ENCODE data around the gene FAM120AOS. TPM values are rescaled to one million over a fixed set of nuclear protein-coding genes. Genes with fewer than 3 reads are reported as not detected.

The FAM120AOS gene
- total RNA-seq (48.1 and 56.0 TPM in 2 replicates), polyA plus RNA-seq (62.4 and 62.8 TPM in 2 replicates)

DNA sequence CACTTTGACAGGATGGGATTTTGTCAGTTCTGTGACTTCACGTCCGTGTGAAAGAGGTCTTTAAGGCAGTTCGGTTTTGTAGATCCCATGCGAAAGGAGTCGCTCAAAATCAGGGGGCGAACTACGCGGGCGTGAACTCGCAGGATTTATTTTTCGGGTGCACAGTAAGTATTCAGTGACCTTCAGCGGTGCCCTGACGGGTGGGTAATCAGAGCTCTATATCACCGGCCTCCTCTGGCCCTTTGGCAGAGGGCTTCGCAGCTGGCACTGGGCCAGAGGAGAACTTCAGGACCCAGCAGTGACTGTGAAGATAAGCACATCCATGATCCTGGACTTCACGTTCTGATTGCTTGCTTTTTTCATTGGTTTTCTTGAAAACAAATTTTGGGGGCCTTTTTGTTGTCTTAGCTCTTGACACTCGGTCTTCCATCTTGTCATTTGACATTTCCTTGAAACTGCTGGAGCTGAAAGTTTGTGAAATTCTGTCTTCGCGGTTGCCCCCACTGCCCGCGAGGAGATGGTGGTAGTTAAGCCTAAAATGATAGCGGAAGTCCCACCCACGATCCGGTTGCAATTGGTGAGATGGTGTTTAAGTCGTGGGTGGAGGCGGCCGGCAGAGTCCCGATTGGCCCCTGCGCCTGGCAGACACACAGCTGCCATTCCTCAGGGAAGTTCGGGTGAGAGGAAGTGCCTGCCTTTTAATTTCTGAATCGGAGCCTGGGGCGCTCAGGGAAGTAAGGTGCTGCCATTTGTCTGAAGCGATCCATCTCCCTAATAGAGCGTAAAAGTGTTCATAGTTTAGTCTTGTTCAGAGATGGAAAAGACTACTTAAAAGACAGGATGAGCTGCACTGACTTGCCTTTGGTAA, at the start of gene FAM120AOS:
Gene FAM120AOS, minus strand, starts transcription at position 535 of the 868 bp plus-strand sequence. CDS start 872 bp downstream, outside the sequence.
- Histone ChIP-seq H3K9me3 (ENCODE audit: low read depth) (no peaks in the 10 kb centered on the region), H3K27ac (peak within 1 kb of the TSS; percentile 85), H3K4me3 (peak within 1 kb of the TSS; percentile 75), H3K4me1 (ENCODE audit: insufficient read depth) (peaks cover 39% of the 10 kb centered on the region), H3K4me2 (peak within 1 kb of the TSS; percentile 95), H2AFZ (peak within 1 kb of the TSS; percentile 37), H3K9me2 (replicated peaks; ENCODE audit: insufficient read depth) (no peaks in the 10 kb centered on the region), H3K36me3 (replicated peaks; ENCODE audit: insufficient read depth, low read depth) (no peaks in the 10 kb centered on the region), H4K20me1 (ENCODE audit: insufficient read depth, poor library complexity, severe bottlenecking) (peaks cover 5% of the 10 kb centered on the region), H3K27me3 (no peaks in the 10 kb centered on the region), H3K79me2 (peaks cover 85% of the 10 kb centered on the region)
- TF ChIP-seq EZH2phosphoT487 (IDR thresholded peaks at IDR 0.05; ENCODE audit: low read depth, severe bottlenecking, unreplicated experiment), result no peak
- TF ChIP-seq EZH2 (IDR thresholded peaks at IDR 0.05; ENCODE audit: borderline replicate concordance), result no peak
- TF ChIP-seq, protein P1, sequence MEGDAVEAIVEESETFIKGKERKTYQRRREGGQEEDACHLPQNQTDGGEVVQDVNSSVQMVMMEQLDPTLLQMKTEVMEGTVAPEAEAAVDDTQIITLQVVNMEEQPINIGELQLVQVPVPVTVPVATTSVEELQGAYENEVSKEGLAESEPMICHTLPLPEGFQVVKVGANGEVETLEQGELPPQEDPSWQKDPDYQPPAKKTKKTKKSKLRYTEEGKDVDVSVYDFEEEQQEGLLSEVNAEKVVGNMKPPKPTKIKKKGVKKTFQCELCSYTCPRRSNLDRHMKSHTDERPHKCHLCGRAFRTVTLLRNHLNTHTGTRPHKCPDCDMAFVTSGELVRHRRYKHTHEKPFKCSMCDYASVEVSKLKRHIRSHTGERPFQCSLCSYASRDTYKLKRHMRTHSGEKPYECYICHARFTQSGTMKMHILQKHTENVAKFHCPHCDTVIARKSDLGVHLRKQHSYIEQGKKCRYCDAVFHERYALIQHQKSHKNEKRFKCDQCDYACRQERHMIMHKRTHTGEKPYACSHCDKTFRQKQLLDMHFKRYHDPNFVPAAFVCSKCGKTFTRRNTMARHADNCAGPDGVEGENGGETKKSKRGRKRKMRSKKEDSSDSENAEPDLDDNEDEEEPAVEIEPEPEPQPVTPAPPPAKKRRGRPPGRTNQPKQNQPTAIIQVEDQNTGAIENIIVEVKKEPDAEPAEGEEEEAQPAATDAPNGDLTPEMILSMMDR (IDR thresholded peaks at IDR 0.05; ENCODE audit: poor library complexity), result no peak
- peak; percentile 94 for DNase-seq (ENCODE audit: low spot score)
- WGBS (ENCODE audit: low lambda C conversion rate, missing lambda C conversion rate), result 2% methylated on average over 34 of the region's 34 CpGs

GRCh38 chr9:93501406-93501805, 48.0 kb upstream of the FAM120AOS start:
- Histone ChIP-seq H3K79me2 (peaks cover 47% of the 10 kb centered on the region), H3K36me3 (replicated peaks; ENCODE audit: insufficient read depth, low read depth) (no peaks in the 10 kb centered on the region), H2AFZ (no peak overlapping the region), H3K4me3 (no peak overlapping the region), H3K4me2 (peak overlapping the region; percentile 41), H3K9me3 (ENCODE audit: low read depth) (no peaks in the 10 kb centered on the region), H4K20me1 (ENCODE audit: insufficient read depth, poor library complexity, severe bottlenecking) (peaks cover 3% of the 10 kb centered on the region), H3K4me1 (ENCODE audit: insufficient read depth) (peaks cover 4% of the 10 kb centered on the region), H3K27ac (peak overlapping the region; percentile 0), H3K9me2 (replicated peaks; ENCODE audit: insufficient read depth) (no peaks in the 10 kb centered on the region), H3K27me3 (no peaks in the 10 kb centered on the region)
- TF ChIP-seq, protein P1 (IDR thresholded peaks at IDR 0.05; ENCODE audit: poor library complexity), result no peak
- TF ChIP-seq EZH2phosphoT487 (IDR thresholded peaks at IDR 0.05; ENCODE audit: low read depth, severe bottlenecking, unreplicated experiment), result no peak
- no peak for TF ChIP-seq EZH2 (IDR thresholded peaks at IDR 0.05; ENCODE audit: borderline replicate concordance)
- WGBS (ENCODE audit: low lambda C conversion rate, missing lambda C conversion rate), result 86% methylated on average over 4 of the region's 4 CpGs
- no peak for DNase-seq (ENCODE audit: low spot score)

GRCh38 chr9:93500571-93501298, 47.4 kb upstream of the FAM120AOS start:
- Histone ChIP-seq H3K27me3 (no peaks in the 10 kb centered on the region), H4K20me1 (ENCODE audit: insufficient read depth, poor library complexity, severe bottlenecking) (peaks cover 3% of the 10 kb centered on the region), H3K9me2 (replicated peaks; ENCODE audit: insufficient read depth) (no peaks in the 10 kb centered on the region), H3K4me3 (no peak overlapping the region), H3K36me3 (replicated peaks; ENCODE audit: insufficient read depth, low read depth) (no peaks in the 10 kb centered on the region), H3K27ac (no peak overlapping the region), H3K9me3 (ENCODE audit: low read depth) (no peaks in the 10 kb centered on the region), H3K4me1 (ENCODE audit: insufficient read depth) (peaks cover 4% of the 10 kb centered on the region), H3K79me2 (peaks cover 43% of the 10 kb centered on the region), H3K4me2 (peak overlapping the region; percentile 41), H2AFZ (no peak overlapping the region)
- DNase-seq (ENCODE audit: low spot score), result no peak
- TF ChIP-seq EZH2phosphoT487 (IDR thresholded peaks at IDR 0.05; ENCODE audit: low read depth, severe bottlenecking, unreplicated experiment), result no peak
- WGBS (ENCODE audit: low lambda C conversion rate, missing lambda C conversion rate), result 97% methylated on average over 4 of the region's 4 CpGs
